ENCODE data around the gene CRAT. TPM values are rescaled to one million over a fixed set of nuclear protein-coding genes. Genes with fewer than 3 reads are reported as not detected.

Gene CRAT
- polyA plus RNA-seq, 1 donor (not counting 4 experiments of a cell fraction or from before 2014, with no cell fraction given) = 6.5 TPM

- Histone ChIP-seq H4K20me1 (ENCODE audit: control insufficient read depth, extremely low read depth, insufficient read depth, low read length) (no peaks in the 10 kb centered on the region), H3K4me2 (ENCODE audit: control insufficient read depth, extremely low read depth, insufficient read depth, low read depth, low read length) (no peak overlapping the region), H3K36me3 (ENCODE audit: control insufficient read depth in 2 of 2, extremely low read depth in 1 of 2, insufficient read depth in 2 of 2, low read length in 2 of 2) (peaks cover 16 to 28% of the 10 kb centered on the region in 2 experiments), H3K4me3 (ENCODE audit: control insufficient read depth in 2 of 3, extremely low read depth in 1 of 3, insufficient read depth in 2 of 3, low read depth in 1 of 3, low read length in 3 of 3) (no peak overlapping the region), H2AFZ (ENCODE audit: control insufficient read depth, low read length) (no peak overlapping the region), H3K79me2 (ENCODE audit: control insufficient read depth, insufficient read depth, low read length) (no peaks in the 10 kb centered on the region), H3K4me1 (ENCODE audit: control insufficient read depth, extremely low read depth, insufficient read depth, low read length) (no peaks in the 10 kb centered on the region), H3K27ac (ENCODE audit: control insufficient read depth, insufficient read depth, low read length) (no peak overlapping the region), H3K9me3 (ENCODE audit: control insufficient read depth, low read depth, low read length) (no peaks in the 10 kb centered on the region), H3K27me3 (ENCODE audit: control insufficient read depth, extremely low read depth, insufficient read depth, low read length) (no peaks in the 10 kb centered on the region), H3K9ac (ENCODE audit: control insufficient read depth, extremely low read depth, insufficient read depth, low read length) (no peak overlapping the region), H3K9me1 (ENCODE audit: control insufficient read depth, extremely low read depth, insufficient read depth, low read length) (no peaks in the 10 kb centered on the region)
- no peak for FAIRE-seq
- TF ChIP-seq, protein P1, sequence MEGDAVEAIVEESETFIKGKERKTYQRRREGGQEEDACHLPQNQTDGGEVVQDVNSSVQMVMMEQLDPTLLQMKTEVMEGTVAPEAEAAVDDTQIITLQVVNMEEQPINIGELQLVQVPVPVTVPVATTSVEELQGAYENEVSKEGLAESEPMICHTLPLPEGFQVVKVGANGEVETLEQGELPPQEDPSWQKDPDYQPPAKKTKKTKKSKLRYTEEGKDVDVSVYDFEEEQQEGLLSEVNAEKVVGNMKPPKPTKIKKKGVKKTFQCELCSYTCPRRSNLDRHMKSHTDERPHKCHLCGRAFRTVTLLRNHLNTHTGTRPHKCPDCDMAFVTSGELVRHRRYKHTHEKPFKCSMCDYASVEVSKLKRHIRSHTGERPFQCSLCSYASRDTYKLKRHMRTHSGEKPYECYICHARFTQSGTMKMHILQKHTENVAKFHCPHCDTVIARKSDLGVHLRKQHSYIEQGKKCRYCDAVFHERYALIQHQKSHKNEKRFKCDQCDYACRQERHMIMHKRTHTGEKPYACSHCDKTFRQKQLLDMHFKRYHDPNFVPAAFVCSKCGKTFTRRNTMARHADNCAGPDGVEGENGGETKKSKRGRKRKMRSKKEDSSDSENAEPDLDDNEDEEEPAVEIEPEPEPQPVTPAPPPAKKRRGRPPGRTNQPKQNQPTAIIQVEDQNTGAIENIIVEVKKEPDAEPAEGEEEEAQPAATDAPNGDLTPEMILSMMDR (optimal IDR thresholded peaks at IDR 0.05 in 1 of 3, IDR thresholded peaks at IDR 0.05 in 1 of 3, conservative IDR thresholded peaks at IDR 0.05 in 1 of 3; ENCODE audit: extremely low read depth in 1 of 3, insufficient read depth in 2 of 3, low read length in 3 of 3) = no peak
- no peak for TF ChIP-seq EZH2 (IDR thresholded peaks at IDR 0.05; ENCODE audit: low read length)
- dilution Hi-C loops (cut with MboI; ENCODE audit: extremely low pct_ligation_motif_present, low sequenced_read_pairs) = no loop called here
- DNase-seq (ENCODE audit: low read depth, low spot score) = no peak
These were observed 50.5 kb downstream of the CRAT start for GRCh38 chr9:129059796-129060785.

GRCh38 chr9:129058965-129059795 lies 51.4 kb downstream of the CRAT start:
- no peak overlapping the region for H3K4me3 ChIP-seq (ENCODE audit: control insufficient read depth in 2 of 3, extremely low read depth in 1 of 3, insufficient read depth in 2 of 3, low read depth in 1 of 3, low read length in 3 of 3)
- no peaks in the 10 kb centered on the region for H3K4me1 ChIP-seq (ENCODE audit: control insufficient read depth, extremely low read depth, insufficient read depth, low read length)
- no peaks in the 10 kb centered on the region for H4K20me1 ChIP-seq (ENCODE audit: control insufficient read depth, extremely low read depth, insufficient read depth, low read length)
- TF ChIP-seq, protein P1 (optimal IDR thresholded peaks at IDR 0.05 in 1 of 3, IDR thresholded peaks at IDR 0.05 in 1 of 3, conservative IDR thresholded peaks at IDR 0.05 in 1 of 3; ENCODE audit: extremely low read depth in 1 of 3, insufficient read depth in 2 of 3, low read length in 3 of 3) = no peak
- no peak for TF ChIP-seq EZH2 (IDR thresholded peaks at IDR 0.05; ENCODE audit: low read length)
- peaks cover 16 to 26% of the 10 kb centered on the region in 2 experiments for H3K36me3 ChIP-seq (ENCODE audit: control insufficient read depth in 2 of 2, extremely low read depth in 1 of 2, insufficient read depth in 2 of 2, low read length in 2 of 2)
- no peaks in the 10 kb centered on the region for H3K79me2 ChIP-seq (ENCODE audit: control insufficient read depth, insufficient read depth, low read length)
- no peak overlapping the region for H3K27ac ChIP-seq (ENCODE audit: control insufficient read depth, insufficient read depth, low read length)
- H3K9ac ChIP-seq (ENCODE audit: control insufficient read depth, extremely low read depth, insufficient read depth, low read length) = no peak overlapping the region
- H3K9me3 ChIP-seq (ENCODE audit: control insufficient read depth, low read depth, low read length) = no peaks in the 10 kb centered on the region
- H3K27me3 ChIP-seq (ENCODE audit: control insufficient read depth, extremely low read depth, insufficient read depth, low read length) = no peaks in the 10 kb centered on the region
- no peak overlapping the region for H2AFZ ChIP-seq (ENCODE audit: control insufficient read depth, low read length)
- DNase-seq (ENCODE audit: low read depth, low spot score) = no peak
- no peak for FAIRE-seq
- dilution Hi-C loops (cut with MboI; ENCODE audit: extremely low pct_ligation_motif_present, low sequenced_read_pairs) = no loop called here
- no peaks in the 10 kb centered on the region for H3K9me1 ChIP-seq (ENCODE audit: control insufficient read depth, extremely low read depth, insufficient read depth, low read length)
- H3K4me2 ChIP-seq (ENCODE audit: control insufficient read depth, extremely low read depth, insufficient read depth, low read depth, low read length) = no peak overlapping the region

Measured in keratinocyte (primary cell).